HG03108 (cell line): Measurements from ENCODE around the gene C6orf62.
"Not testable (repeated sequence)": the region's sequence is repeated elsewhere in the genome, so short reads cannot be mapped to it uniquely, and the experiment has no call there.

Source experiments
- ATAC-seq: cut with Tn5 transposase; IDR thresholded peaks from one replicate; pipeline ENCODE4 v1.9.1; 2021; ENCODE audit warnings: moderate library complexity; ENCODE audit not compliant: unreplicated experiment

The C6orf62 gene

GRCh38 chr6:24719125-24719971 lies at the start of gene C6orf62:
Gene C6orf62, minus strand, starts transcription at chr6:24719154. Its CDS starts 486 bp downstream, at chr6:24718668.
- ATAC-seq: no peak

GRCh38 chr6:24768361-24768760 lies 49.4 kb upstream of the C6orf62 start:
- ATAC-seq: no peak

DNA sequence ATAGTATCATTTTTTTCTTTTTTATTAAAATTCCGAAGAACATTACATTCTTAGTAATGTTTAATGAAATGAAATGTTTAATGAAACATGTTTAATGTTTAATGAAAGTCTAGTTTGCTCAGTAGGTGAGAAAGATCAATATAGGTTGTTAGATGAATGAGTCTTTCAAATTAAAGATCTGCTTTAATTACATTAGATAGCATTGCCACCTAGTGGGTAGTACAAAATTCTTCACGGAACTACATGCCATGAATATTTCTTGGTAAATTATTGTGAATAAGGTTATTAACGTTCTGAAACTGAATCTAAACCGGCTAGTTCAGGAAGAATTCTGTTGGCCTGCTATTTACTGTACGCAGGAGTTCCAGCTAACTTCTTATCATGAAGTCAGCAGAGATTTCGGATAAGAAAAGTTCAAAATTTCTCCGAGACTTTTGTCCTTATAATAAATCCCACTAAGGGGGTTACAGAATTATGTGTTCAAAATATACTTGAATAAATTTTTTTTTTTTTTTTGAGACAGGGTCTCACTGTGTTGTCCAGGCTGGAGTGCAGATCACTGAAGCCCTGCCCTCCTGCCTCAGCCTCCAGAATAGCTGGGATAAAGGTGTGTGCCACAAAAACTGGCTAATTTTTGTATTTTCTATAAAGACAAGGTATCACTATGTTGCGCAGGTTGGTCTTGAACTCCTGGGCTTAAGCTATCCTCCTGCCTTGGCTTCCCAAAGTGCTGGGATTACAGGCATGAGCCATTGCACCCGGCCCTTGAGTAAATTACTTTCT lies 47.9 kb upstream of the C6orf62 start:
- ATAC-seq: peak; percentile 63

GRCh38 chr6:24765968-24766367 lies 47.0 kb upstream of the C6orf62 start:
- ATAC-seq: not testable (repeated sequence)

GRCh38 chr6:24764833-24765828 lies 46.2 kb upstream of the C6orf62 start:
- not testable (repeated sequence) for ATAC-seq

- no peak for ATAC-seq
These were observed 44.6 kb upstream of the C6orf62 start for GRCh38 chr6:24763578-24763977.

DNA sequence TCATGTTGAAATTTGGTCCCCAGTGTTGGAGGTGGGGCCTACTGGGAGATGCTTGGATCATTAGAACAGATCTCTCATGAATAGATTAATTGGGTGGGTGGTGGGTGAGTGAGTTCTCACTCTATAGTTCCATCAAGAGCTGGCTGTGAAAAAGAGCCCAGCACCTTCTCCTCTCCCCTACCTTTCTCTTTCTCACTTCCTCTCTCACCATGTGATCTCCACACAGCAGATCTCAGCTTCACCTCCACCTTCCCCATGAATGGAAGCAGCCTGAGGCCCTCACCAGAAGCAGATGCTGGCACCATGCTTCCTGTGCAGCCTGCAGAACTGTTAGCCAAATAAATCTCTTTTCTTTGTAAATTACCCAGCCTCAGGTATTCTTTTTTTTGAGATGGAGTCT lies 42.9 kb upstream of the C6orf62 start:
- no peak for ATAC-seq

GRCh38 chr6:24761193-24761835 lies 42.4 kb upstream of the C6orf62 start:
- no peak for ATAC-seq

DNA sequence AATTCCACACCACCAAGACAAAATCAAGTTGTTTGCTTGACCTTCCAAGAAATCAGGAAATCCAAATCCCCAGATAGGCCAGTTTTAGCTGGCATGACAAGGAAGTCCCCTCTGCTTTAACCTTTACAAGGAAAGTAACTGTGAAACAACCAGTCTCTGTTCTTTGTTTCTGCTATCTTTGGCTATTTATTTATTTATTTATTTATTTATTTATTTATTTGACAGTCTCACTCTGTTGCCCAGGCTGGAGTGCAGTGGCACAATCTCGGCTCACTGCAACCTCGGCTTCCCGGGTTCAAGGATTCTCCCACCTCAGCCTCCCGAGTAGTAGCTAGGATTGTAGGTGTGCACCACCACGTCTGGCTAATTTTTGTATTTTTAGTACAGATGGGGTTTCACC lies 41.3 kb upstream of the C6orf62 start:
- no peak for ATAC-seq

DNA sequence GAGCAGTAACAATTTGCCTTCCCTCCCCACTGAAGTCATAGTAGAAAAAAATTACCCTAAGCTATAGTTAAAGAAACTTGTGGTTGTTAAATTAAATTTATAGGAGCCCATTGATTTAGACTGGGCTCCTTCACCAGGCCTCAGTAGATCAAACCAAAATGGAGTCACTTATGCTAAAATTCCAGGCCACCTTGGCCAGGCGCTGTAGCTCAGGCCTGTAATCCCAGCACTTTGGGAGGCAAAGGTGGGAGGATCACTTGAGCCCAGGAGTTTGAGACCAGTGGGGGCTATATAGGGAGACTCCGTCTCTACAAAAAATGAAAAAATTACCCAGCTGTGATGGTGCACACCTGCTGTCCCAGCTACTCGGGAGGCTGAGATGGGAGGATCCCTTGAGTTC lies 40.8 kb upstream of the C6orf62 start:
- ATAC-seq: no peak

DNA sequence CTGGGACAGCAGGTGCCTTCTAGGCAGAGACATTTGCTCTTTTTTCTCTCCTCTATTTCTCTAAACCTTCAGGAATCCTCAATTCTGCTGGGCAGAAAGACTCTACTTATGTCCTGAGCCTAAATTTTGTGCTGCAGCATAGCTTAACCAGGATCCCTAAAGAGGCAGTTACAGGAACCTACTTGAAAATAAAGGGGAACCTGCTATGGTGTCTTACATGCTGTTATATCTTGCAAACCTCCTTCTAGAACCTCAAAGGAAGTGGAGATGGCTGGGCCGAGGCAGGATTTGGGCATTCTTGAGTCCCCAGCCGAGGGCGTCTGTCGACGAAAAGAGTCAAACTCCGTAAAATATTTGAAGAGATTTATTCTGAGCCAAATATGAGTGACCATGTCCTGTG lies 38.7 kb upstream of the C6orf62 start:
- ATAC-seq: no peak

DNA sequence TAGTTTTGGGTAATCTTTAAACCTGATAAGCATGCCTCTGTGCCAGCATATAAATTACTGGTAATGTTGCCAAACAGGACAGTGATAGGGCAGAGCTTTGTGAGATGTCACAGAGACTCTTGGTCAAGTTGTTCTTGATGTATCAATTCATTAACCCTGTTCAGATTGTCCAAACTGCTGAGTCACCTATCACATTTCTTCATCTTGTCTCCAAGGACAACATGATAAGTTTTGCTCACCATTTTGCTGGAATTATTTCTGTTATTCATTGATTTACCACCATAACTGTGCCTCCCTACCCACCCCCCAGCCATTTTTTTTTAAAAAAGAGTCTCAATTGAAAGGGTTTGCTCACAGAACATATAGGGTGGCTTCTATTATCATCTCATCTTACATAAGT lies 36.3 kb upstream of the C6orf62 start:
- ATAC-seq: no peak

GRCh38 chr6:24754378-24754777 lies 35.4 kb upstream of the C6orf62 start:
- ATAC-seq: not testable (repeated sequence)

GRCh38 chr6:24753545-24753944 lies 34.6 kb upstream of the C6orf62 start:
- ATAC-seq: no peak

GRCh38 chr6:24752917-24753492 lies 34.1 kb upstream of the C6orf62 start:
- no peak for ATAC-seq

- no peak for ATAC-seq
These were observed 33.5 kb upstream of the C6orf62 start for GRCh38 chr6:24752503-24752902.

DNA sequence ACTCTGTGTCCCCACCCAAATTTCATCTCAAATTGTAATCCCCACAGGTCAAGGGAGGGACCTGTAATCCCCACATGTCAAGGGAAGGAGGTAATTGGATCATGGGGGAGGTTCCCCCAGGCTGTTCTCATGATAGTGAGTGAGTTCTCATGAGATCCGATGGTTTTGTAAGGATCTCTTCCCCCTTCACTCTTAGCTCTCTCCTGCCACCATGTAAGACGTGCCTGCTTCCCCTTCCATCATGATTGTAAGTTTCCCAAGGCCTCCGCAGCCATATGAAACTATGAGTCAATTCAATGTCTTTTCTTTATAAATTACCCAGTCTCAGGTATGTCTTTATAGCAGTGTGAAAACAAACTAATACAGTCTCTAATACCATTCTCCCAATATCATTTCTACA lies 31.9 kb upstream of the C6orf62 start:
- not testable (repeated sequence) for ATAC-seq

DNA sequence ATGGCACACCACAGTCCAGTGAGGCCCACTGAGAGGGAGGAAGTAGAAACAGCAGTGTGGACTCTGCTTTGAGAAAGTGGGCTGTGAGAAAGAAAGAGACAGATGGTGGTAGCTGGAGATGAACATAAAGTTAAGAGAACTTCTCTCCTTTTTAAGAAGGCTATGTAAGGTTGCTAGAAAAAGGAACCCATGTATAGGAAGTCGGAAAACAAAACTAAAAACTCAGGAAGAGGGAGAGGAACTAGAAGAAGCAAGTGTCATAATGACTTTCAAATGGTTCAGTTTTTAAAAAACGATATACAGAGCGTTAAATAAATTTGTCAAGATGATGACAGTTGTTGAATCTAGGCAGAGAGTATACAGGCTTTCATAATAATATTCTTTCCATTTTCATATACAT lies 30.3 kb upstream of the C6orf62 start:
- ATAC-seq: no peak

DNA sequence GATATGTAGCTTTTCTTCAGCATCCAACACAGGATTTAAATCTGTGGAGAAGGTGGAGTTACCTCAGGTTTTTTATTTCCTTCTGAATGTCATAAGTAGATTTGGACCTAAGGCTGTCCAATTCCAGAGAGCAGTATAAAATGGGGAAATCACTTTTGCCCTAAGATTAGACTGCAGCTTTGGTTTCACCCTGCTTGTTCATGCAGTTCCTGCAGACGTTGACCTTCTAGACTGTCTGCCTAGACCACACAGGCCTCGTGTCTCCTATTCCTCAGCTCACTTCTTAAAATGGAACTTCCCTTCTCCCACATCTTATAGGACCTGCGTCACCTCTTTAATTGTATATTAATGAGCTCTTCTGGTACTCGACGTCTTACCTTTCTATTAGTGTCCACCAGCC lies 26.0 kb upstream of the C6orf62 start:
- no peak for ATAC-seq

- ATAC-seq: no peak
These were observed 25.0 kb upstream of the C6orf62 start for GRCh38 chr6:24743944-24744335.
